Esophagus squamous epithelium (tissue), 4 donors: ENCODE data around the gene LDOC1.

Experiments
- POLR2A ChIP-seq, 4 donors: fragments of 450-650 bp; IDR thresholded peaks; one replicate each; pipeline ENCODE4 v1.6.1; 2017; ENCODE audit warnings: antibody characterized with exemption in 4 of 4, mild to moderate bottlenecking in 4 of 4, moderate library complexity in 3 of 4
- TF ChIP-seq, protein P1 (sequence below), 6 experiments: fragments of 450-650 bp in 4 of 6; fragments of 200-600 bp in 2 of 6; sonication (generic) in 2 of 6; IDR thresholded peaks; one replicate each; pipeline ENCODE4 v1.5.1; 2016 to 2019; ENCODE audit warnings: antibody characterized with exemption in 6 of 6, mild to moderate bottlenecking in 4 of 6, moderate library complexity in 4 of 6

DNA sequence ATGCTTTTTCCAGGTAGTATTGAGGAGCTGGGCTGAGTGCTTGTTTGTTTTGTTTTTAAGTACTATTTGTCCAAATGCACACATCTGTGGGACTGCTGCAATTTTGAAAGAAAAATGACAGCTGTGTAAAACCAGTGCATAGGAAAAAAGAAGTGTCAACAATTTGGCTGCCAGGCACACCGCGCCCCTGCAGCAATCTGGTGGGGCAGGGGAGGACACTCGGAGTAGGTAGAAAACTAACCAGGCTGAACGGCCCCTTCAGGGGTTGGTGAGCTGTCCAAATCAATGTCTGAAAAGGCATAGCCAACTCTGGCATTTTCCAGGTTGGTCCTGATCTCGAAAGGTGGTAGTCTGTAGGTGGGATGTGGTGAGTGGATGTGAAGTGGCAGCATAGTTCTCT, 1.1 kb downstream of the LDOC1 start:
- no peak for TF ChIP-seq POLR2A (IDR thresholded peaks at IDR 0.05)
- TF ChIP-seq, protein P1, sequence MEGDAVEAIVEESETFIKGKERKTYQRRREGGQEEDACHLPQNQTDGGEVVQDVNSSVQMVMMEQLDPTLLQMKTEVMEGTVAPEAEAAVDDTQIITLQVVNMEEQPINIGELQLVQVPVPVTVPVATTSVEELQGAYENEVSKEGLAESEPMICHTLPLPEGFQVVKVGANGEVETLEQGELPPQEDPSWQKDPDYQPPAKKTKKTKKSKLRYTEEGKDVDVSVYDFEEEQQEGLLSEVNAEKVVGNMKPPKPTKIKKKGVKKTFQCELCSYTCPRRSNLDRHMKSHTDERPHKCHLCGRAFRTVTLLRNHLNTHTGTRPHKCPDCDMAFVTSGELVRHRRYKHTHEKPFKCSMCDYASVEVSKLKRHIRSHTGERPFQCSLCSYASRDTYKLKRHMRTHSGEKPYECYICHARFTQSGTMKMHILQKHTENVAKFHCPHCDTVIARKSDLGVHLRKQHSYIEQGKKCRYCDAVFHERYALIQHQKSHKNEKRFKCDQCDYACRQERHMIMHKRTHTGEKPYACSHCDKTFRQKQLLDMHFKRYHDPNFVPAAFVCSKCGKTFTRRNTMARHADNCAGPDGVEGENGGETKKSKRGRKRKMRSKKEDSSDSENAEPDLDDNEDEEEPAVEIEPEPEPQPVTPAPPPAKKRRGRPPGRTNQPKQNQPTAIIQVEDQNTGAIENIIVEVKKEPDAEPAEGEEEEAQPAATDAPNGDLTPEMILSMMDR (IDR thresholded peaks at IDR 0.05): no peak
